Measurements from ENCODE around the gene UBL7. TPM values are rescaled to one million over a fixed set of nuclear protein-coding genes. Genes with fewer than 3 reads are reported as not detected.

Gene UBL7, protein sequence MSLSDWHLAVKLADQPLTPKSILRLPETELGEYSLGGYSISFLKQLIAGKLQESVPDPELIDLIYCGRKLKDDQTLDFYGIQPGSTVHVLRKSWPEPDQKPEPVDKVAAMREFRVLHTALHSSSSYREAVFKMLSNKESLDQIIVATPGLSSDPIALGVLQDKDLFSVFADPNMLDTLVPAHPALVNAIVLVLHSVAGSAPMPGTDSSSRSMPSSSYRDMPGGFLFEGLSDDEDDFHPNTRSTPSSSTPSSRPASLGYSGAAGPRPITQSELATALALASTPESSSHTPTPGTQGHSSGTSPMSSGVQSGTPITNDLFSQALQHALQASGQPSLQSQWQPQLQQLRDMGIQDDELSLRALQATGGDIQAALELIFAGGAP
- 45.9 and 53.7 TPM in 2 replicates for total RNA-seq
- long read RNA-seq, transcript UBL7-209 (11 exons, 1,720 nt): minor isoform, 12 of 104 reads
- long read RNA-seq, transcript UBL7-202 (11 exons, 1,427 nt): major isoform, 35 of 104 reads
- long read RNA-seq, transcript UBL7-201 (11 exons, 1,360 nt): minor isoform, 31 of 104 reads
- long read RNA-seq, partial matches to known transcripts: 0 of 104 reads
- long read RNA-seq, other reads (novel, unspliced or antisense): 23 of 104 reads

DNA sequence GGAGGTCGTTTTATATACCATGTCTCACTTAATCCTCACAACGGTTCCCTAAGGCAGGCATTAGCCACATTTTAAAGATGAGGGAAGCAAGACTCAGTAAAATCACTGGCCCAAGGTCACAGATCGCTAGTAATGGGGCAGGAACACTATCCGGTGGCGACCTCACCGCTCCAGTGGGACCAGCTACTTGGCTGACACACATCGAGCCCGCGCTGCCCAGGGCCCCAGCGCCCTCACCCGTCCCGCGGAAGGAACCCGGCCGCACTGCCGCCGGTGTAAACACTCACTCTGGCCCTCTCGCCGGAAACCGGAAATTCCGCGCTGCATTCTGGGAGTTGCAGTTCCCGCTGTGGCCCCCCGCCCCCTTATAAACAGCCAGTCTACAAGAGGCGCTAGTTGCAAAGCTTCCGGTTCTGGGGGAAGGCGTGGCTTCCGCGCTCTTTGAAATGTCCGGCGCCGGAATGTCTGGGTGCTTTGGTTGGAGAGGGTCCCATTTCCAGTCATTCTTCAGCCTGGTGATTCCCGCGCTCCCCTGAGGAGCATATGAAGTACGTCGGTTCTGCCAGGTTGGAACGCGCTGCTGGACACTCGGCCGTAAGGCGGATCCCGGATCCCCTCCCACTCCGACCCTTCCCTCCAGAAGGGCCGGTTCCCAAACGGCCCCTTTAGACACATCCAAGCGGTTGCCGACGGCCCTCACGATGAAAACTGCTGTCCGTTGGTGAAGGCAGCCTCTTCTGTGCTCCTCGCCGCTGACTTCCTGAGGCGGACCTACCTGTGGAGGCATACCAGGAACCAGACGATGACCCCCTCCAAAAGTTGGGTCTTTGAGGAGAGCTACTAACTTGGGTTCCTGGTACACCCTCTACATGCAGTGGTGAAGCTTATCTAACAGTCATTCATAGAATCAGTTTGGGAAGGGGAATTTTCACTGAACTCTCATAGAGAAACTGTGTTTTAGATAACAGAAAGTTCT lies at the start of gene UBL7:
UBL7 (minus strand) TSS at position 290 of the 976 bp plus-strand sequence. CDS start 2,293 bp downstream, outside the sequence.
- Mint-ChIP-seq H3K9me3 (ENCODE audit: low read depth) (peaks cover 4% of the 10 kb centered on the region), H3K36me3 (ENCODE audit: insufficient read depth) (peaks cover 14% of the 10 kb centered on the region), H3K4me3 (ENCODE audit: low read depth) (peak within 1 kb of the TSS; percentile 95), H3K4me1 (ENCODE audit: low read depth) (peaks cover 17% of the 10 kb centered on the region), H3K27me3 (no peaks in the 10 kb centered on the region), H3K27ac (peak within 1 kb of the TSS; percentile 98)
- TF ChIP-seq, protein P1, sequence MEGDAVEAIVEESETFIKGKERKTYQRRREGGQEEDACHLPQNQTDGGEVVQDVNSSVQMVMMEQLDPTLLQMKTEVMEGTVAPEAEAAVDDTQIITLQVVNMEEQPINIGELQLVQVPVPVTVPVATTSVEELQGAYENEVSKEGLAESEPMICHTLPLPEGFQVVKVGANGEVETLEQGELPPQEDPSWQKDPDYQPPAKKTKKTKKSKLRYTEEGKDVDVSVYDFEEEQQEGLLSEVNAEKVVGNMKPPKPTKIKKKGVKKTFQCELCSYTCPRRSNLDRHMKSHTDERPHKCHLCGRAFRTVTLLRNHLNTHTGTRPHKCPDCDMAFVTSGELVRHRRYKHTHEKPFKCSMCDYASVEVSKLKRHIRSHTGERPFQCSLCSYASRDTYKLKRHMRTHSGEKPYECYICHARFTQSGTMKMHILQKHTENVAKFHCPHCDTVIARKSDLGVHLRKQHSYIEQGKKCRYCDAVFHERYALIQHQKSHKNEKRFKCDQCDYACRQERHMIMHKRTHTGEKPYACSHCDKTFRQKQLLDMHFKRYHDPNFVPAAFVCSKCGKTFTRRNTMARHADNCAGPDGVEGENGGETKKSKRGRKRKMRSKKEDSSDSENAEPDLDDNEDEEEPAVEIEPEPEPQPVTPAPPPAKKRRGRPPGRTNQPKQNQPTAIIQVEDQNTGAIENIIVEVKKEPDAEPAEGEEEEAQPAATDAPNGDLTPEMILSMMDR (IDR thresholded peaks at IDR 0.05; ENCODE audit: unreplicated experiment): no peak
- peak; percentile 93 for DNase-seq (ENCODE audit: low spot score, unreplicated experiment)

- Mint-ChIP-seq H3K4me1 (ENCODE audit: low read depth) (no peaks in the 10 kb centered on the region), H3K27me3 (no peaks in the 10 kb centered on the region), H3K9me3 (ENCODE audit: low read depth) (no peaks in the 10 kb centered on the region), H3K4me3 (ENCODE audit: low read depth) (no peak overlapping the region), H3K27ac (no peak overlapping the region), H3K36me3 (ENCODE audit: insufficient read depth) (peaks cover 12% of the 10 kb centered on the region)
- TF ChIP-seq, protein P1 (IDR thresholded peaks at IDR 0.05; ENCODE audit: unreplicated experiment): no peak
- DNase-seq (ENCODE audit: low spot score, unreplicated experiment): no peak
Measured at GRCh38 chr15:74506515-74506840, 45.5 kb upstream of the UBL7 start.

GRCh38 chr15:74505837-74506514 lies 45.0 kb upstream of the UBL7 start:
- H3K27ac Mint-ChIP-seq: no peak overlapping the region
- H3K4me1 Mint-ChIP-seq (ENCODE audit: low read depth): no peaks in the 10 kb centered on the region
- H3K27me3 Mint-ChIP-seq: no peaks in the 10 kb centered on the region
- no peaks in the 10 kb centered on the region for H3K9me3 Mint-ChIP-seq (ENCODE audit: low read depth)
- H3K36me3 Mint-ChIP-seq (ENCODE audit: insufficient read depth): peaks cover 12% of the 10 kb centered on the region
- TF ChIP-seq, protein P1 (IDR thresholded peaks at IDR 0.05; ENCODE audit: unreplicated experiment): no peak
- no peak overlapping the region for H3K4me3 Mint-ChIP-seq (ENCODE audit: low read depth)
- DNase-seq (ENCODE audit: low spot score, unreplicated experiment): no peak

DNA sequence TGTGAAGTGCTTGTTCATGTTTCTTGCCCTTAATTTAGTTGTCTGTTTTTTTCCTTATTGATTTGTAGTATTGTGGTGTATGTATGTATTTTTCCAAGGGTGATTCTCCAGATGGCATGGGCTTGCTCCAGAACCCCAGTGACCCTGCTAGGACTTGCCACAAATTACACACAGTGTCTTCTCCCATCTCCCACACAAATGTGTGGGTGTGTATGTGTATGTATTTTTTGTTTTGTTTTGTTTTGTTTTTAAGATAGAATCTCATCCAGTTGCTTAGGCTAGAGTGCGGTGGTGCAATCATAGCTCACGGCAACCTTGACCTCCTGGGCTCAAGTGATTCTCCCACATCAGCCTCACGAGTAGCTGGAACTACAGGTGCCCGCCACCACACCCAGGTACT lies 43.9 kb upstream of the UBL7 start:
- Mint-ChIP-seq H3K4me3 (ENCODE audit: low read depth) (no peak overlapping the region), H3K9me3 (ENCODE audit: low read depth) (no peaks in the 10 kb centered on the region), H3K36me3 (ENCODE audit: insufficient read depth) (peaks cover 12% of the 10 kb centered on the region), H3K4me1 (ENCODE audit: low read depth) (no peaks in the 10 kb centered on the region), H3K27ac (no peak overlapping the region), H3K27me3 (no peaks in the 10 kb centered on the region)
- TF ChIP-seq, protein P1 (IDR thresholded peaks at IDR 0.05; ENCODE audit: unreplicated experiment): no peak
- no peak for DNase-seq (ENCODE audit: low spot score, unreplicated experiment)

All from progenitor cell of endocrine pancreas (in vitro differentiated cells).